Karpas-422 (cell line): ENCODE data around the gene VMO1. TPM values are rescaled to one million over a fixed set of nuclear protein-coding genes. Genes with fewer than 3 reads are reported as not detected.
A peak's percentile ranks its signal among the peaks of the same experiment; 100 is the strongest.

ENCODE experiments used
- DNase-seq: peaks from one replicate; pipeline ENCODE4 v3.0.0-alpha.2; 2015
- H2AFZ ChIP-seq: fragments of 200-600 bp; sonication (generic); 2 replicates; pipeline ENCODE4 v1.6.1; 2014; ENCODE audit warnings: antibody characterized with exemption, low read length, mixed read lengths
- H3K27ac ChIP-seq: fragments of 200-600 bp; sonication (generic); 2 replicates; pipeline ENCODE4 v1.5.1; 2014; ENCODE audit warnings: mild to moderate bottlenecking, low read length, moderate library complexity
- H3K27me3 ChIP-seq: fragments of 200-600 bp; sonication (generic); 2 replicates; pipeline ENCODE4 v1.6.1; 2014; ENCODE audit warnings: low read length, mixed read lengths
- H3K36me3 ChIP-seq: fragments of 200-600 bp; sonication (generic); 2 replicates; pipeline ENCODE4 v1.6.1; 2014; ENCODE audit warnings: low read length, mixed read lengths; ENCODE audit not compliant: insufficient read depth
- H3K4me1 ChIP-seq: fragments of 200-600 bp; sonication (generic); 2 replicates; pipeline ENCODE4 v1.6.1; 2014; ENCODE audit warnings: mild to moderate bottlenecking, low read length, mixed read lengths
- H3K4me2 ChIP-seq: fragments of 200-600 bp; sonication (generic); 2 replicates; pipeline ENCODE4 v1.6.1; 2014; ENCODE audit warnings: low read length, low read depth, mild to moderate bottlenecking; ENCODE audit not compliant: poor library complexity, severe bottlenecking
- H3K4me3 ChIP-seq: fragments of 200-600 bp; sonication (generic); 2 replicates; pipeline ENCODE4 v1.5.1; 2014; ENCODE audit warnings: mild to moderate bottlenecking, antibody characterized with exemption, low read length, mixed read lengths
- H3K79me2 ChIP-seq: fragments of 200-600 bp; sonication (generic); 2 replicates; pipeline ENCODE4 v1.6.1; 2014; ENCODE audit warnings: mild to moderate bottlenecking, low read length, mixed read lengths
- H3K9ac ChIP-seq: fragments of 200-600 bp; sonication (generic); 2 replicates; pipeline ENCODE4 v1.6.0; 2014; ENCODE audit warnings: low read length
- H3K9me2 ChIP-seq: fragments of 200-600 bp; sonication (generic), shearing (Covaris generic); replicated peaks from 2 replicates; pipeline ENCODE4 v1.6.0; 2014; ENCODE audit warnings: mild to moderate bottlenecking, low read length, moderate library complexity; ENCODE audit not compliant: insufficient read depth
- H3K9me3 ChIP-seq: fragments of 300-700, 200-600 bp; sonication (generic); 2 replicates; pipeline ENCODE4 v1.6.1; 2014; ENCODE audit warnings: low read length, mixed read lengths
- H4K20me1 ChIP-seq: fragments of 200-600 bp; sonication (generic); 2 replicates; pipeline ENCODE4 v1.6.1; 2014; ENCODE audit warnings: mild to moderate bottlenecking, antibody characterized with exemption, low read length, low read depth; ENCODE audit not compliant: insufficient read depth
- total RNA-seq: library from RNA; depleted of rRNA; stranded (reverse); fragments of >200 nt; shearing (Covaris generic); gene quantifications from 2 replicates; pipeline ENCODE4 v1.2.3, GENCODE V29; 2014; ENCODE audit warnings: low replicate concordance

Gene VMO1
- total RNA-seq, 1 experiment from 2014 or later: not detected

DNA sequence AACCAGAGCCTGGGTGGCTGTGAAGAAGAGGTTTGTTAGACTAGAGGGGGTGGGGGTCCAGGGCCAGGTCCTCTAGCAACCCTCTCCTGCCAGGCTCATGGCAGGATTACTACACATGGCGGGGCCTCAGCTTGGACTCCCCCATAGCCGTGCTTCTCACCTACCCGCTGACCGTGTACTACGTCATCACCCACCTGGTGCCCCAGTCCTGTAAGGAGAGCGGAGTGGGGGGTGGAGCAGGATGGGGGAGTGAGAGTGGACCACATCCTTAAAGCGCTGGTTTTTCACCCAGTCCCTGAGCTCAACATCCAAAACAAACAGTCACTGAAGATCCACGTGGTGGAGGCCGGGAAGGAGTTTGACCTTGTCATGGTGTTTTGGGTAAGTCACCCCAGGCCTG lies 42.3 kb downstream of the VMO1 start:
- H2AFZ ChIP-seq: no peak overlapping the region
- H3K27me3 ChIP-seq: peaks cover 4% of the 10 kb centered on the region; the same call in 1 of the 2 replicates
- no peak overlapping the region for H3K4me2 ChIP-seq

DNA sequence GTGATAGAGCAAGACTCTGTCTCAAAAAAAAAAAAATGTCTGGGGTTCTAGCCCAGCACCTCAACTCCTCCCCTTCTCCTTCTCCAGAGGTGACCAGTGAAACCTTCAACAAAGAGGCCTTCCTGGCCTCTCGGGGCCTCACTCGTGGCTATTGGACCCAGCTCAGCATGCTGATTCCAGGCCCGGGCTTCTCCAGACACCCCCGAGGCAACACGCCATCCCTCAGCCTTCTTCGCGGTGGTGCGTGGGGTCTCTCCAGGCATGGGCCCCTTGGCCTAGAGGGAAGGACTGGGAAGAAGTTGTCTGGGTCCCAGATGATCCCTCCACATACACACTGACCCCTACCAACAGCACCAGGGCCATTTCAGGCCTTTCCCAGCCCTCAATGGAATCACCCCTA lies 42.9 kb downstream of the VMO1 start:
- H3K9ac ChIP-seq: no peak overlapping the region
- no peak overlapping the region for H3K4me3 ChIP-seq
- H3K27me3 ChIP-seq: peaks cover 4% of the 10 kb centered on the region; the same call in 1 of the 2 replicates
- no peaks in the 10 kb centered on the region for H3K9me3 ChIP-seq
- no peak overlapping the region for H2AFZ ChIP-seq
- no peak overlapping the region for H3K4me2 ChIP-seq
- DNase-seq: no peak
- H4K20me1 ChIP-seq: no peaks in the 10 kb centered on the region
- no peaks in the 10 kb centered on the region for H3K79me2 ChIP-seq
- no peak overlapping the region for H3K27ac ChIP-seq
- H3K9me2 ChIP-seq: no peaks in the 10 kb centered on the region
- H3K4me1 ChIP-seq: peaks cover 14% of the 10 kb centered on the region
- H3K36me3 ChIP-seq: no peaks in the 10 kb centered on the region

More for the DNA sequence above, 42.3 kb downstream of the VMO1 start:
- Histone ChIP-seq H3K27ac (no peak overlapping the region), H3K4me3 (no peak overlapping the region), H3K4me1 (peaks cover 13% of the 10 kb centered on the region), H4K20me1 (no peaks in the 10 kb centered on the region), H3K9ac (no peak overlapping the region), H3K9me3 (no peaks in the 10 kb centered on the region), H3K36me3 (no peaks in the 10 kb centered on the region), H3K79me2 (no peaks in the 10 kb centered on the region), H3K9me2 (no peaks in the 10 kb centered on the region)
- DNase-seq: no peak

DNA sequence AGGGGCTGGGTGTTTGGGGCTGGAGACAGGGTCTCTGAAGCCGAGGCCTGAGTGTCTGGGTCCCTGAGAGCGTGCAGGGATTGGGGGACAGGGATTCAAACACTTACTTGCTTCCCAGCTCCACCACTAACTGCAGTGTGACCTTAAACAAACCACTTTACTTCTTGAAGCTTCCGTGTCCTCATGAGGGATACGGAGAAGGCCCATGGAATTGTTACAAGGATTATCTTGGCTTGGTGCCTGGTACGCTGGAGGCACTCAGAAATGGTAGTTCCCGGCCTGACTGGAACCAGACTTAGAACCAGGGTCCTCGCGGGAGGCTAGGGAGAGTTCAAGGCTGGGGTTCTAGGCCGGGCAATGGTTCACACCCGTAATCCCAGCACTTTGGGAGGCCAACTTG lies 43.5 kb downstream of the VMO1 start:
- DNase-seq: no peak
- Histone ChIP-seq H3K9ac (no peak overlapping the region), H3K27me3 (peaks cover 4% of the 10 kb centered on the region; the same call in 1 of the 2 replicates), H4K20me1 (no peaks in the 10 kb centered on the region), H3K9me3 (no peaks in the 10 kb centered on the region), H3K27ac (no peak overlapping the region), H2AFZ (no peak overlapping the region), H3K4me2 (no peak overlapping the region), H3K36me3 (no peaks in the 10 kb centered on the region), H3K79me2 (no peaks in the 10 kb centered on the region), H3K9me2 (no peaks in the 10 kb centered on the region), H3K4me1 (peaks cover 14% of the 10 kb centered on the region), H3K4me3 (no peak overlapping the region)

- Histone ChIP-seq H2AFZ (no peak overlapping the region), H3K79me2 (no peaks in the 10 kb centered on the region), H3K27me3 (peaks cover 4% of the 10 kb centered on the region; the same call in 1 of the 2 replicates), H3K36me3 (no peaks in the 10 kb centered on the region), H3K4me3 (no peak overlapping the region), H3K9me3 (no peaks in the 10 kb centered on the region), H3K4me2 (no peak overlapping the region), H4K20me1 (no peaks in the 10 kb centered on the region), H3K9me2 (no peaks in the 10 kb centered on the region), H3K27ac (no peak overlapping the region), H3K9ac (no peak overlapping the region), H3K4me1 (peaks cover 14% of the 10 kb centered on the region)
- no peak for DNase-seq
Observed at GRCh38 chr17:4742133-4742532, 44.0 kb downstream of the VMO1 start.

GRCh38 chr17:4741544-4741943 lies 44.6 kb downstream of the VMO1 start:
- no peaks in the 10 kb centered on the region for H3K9me3 ChIP-seq
- H3K79me2 ChIP-seq: no peaks in the 10 kb centered on the region
- no peak overlapping the region for H2AFZ ChIP-seq
- no peak for DNase-seq
- H3K36me3 ChIP-seq: no peaks in the 10 kb centered on the region
- H3K4me1 ChIP-seq: peaks cover 14% of the 10 kb centered on the region
- H3K27ac ChIP-seq: no peak overlapping the region
- no peaks in the 10 kb centered on the region for H4K20me1 ChIP-seq
- H3K9me2 ChIP-seq: no peaks in the 10 kb centered on the region
- H3K4me2 ChIP-seq: no peak overlapping the region
- no peak overlapping the region for H3K9ac ChIP-seq
- peaks cover 4% of the 10 kb centered on the region; the same call in 1 of the 2 replicates for H3K27me3 ChIP-seq
- H3K4me3 ChIP-seq: no peak overlapping the region

- Histone ChIP-seq H3K79me2 (no peaks in the 10 kb centered on the region), H3K4me2 (no peak overlapping the region), H3K27me3 (peaks cover 4% of the 10 kb centered on the region; the same call in 1 of the 2 replicates), H3K4me3 (no peak overlapping the region; the same call in 1 of the 2 replicates), H2AFZ (no peak overlapping the region), H4K20me1 (no peaks in the 10 kb centered on the region), H3K4me1 (peaks cover 14% of the 10 kb centered on the region), H3K27ac (no peak overlapping the region), H3K36me3 (no peaks in the 10 kb centered on the region), H3K9me3 (no peaks in the 10 kb centered on the region), H3K9ac (no peak overlapping the region), H3K9me2 (no peaks in the 10 kb centered on the region)
- no peak for DNase-seq
Observed at GRCh38 chr17:4740584-4740983, 45.6 kb downstream of the VMO1 start.

DNA sequence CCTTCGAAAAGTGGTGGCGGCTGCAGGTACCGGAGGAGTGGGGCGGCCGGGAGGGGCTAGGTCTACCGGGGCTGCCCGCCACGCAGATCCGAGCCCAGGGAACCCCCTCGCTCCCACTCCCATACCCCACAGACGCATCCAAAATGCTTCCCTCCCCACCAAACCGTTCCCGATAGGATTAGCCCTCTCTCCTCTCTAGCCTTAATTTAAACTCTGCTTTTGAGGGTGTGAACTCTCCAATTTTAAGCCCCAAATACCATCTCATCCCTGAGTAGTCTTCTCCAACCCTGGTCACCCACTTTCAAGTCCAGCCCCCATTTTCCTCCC lies 46.2 kb downstream of the VMO1 start:
- H2AFZ ChIP-seq: peak overlapping the region; percentile 98; the same call in 1 of the 2 replicates
- peak overlapping the region; percentile 74; the same call in 1 of the 2 replicates for H3K4me3 ChIP-seq
- no peak for DNase-seq
- H4K20me1 ChIP-seq: no peaks in the 10 kb centered on the region
- H3K27me3 ChIP-seq: peaks cover 4% of the 10 kb centered on the region; the same call in 1 of the 2 replicates
- no peaks in the 10 kb centered on the region for H3K79me2 ChIP-seq
- no peaks in the 10 kb centered on the region for H3K9me3 ChIP-seq
- peak overlapping the region; percentile 69 for H3K9ac ChIP-seq
- no peak overlapping the region for H3K27ac ChIP-seq
- H3K4me2 ChIP-seq: peak overlapping the region; percentile 95
- H3K9me2 ChIP-seq: no peaks in the 10 kb centered on the region
- no peaks in the 10 kb centered on the region for H3K36me3 ChIP-seq
- H3K4me1 ChIP-seq: peaks cover 14% of the 10 kb centered on the region

DNA sequence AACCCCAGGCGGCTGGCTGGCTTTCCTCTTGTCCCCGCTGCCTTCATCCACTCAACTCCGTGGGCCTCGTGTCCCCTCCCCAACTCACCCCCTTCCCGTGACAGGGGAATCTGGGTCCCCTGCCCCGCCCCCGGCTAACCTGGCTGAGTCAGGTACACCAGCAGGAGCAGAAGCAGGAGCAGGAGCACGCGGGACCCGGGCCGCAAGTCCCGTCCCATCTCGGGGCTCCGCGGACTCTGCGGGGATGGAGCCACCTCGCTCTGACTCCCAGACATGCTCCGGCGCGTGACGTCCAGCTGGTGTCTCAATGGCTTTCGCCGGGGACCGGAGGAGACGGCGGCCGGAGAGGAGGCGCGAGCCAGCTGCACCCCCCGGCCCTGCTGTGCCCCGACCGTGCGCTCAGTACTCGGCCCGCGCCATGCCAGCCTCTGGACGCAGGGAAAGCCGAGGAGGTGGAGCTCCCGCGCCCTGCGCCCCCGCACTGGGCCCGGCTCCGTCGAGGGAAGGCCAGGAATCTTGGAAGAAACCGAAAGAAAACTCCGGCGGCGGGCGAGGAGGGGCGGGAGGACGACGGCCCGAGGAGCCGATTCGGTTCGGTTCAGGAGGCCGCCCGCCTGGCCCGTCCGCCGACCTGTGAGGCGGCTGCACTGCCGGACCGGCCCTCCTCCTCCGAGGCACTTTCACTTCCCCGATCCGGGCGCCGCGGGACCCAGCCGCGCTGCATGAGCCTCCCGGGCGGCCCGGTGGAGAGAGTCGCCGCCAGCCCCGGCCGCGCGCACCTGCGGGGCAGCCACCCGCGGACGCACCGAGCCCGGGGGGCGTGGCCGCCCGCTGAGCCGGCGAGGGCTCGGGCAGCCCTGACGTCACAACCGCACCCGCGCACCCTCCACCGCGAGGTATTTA lies 46.8 kb downstream of the VMO1 start, which contains the start of the genes CXCL16 and ZMYND15:
Gene CXCL16, minus strand, starts transcription at position 807 of the 903 bp plus-strand sequence. Its CDS starts 589 bp downstream, at position 218.
Gene ZMYND15, plus strand, starts transcription at position 712 of the 903 bp plus-strand sequence. CDS start 716 bp downstream, outside the sequence.
- DNase-seq: peak; percentile 79
- Histone ChIP-seq H2AFZ (peak within 1 kb of the TSS; percentile 98), H3K27me3 (peaks cover 4% of the 10 kb centered on the region; the same call in 1 of the 2 replicates)

More for the DNA sequence above, 46.8 kb downstream of the VMO1 start, which contains the start of the genes CXCL16 and ZMYND15:
- peak within 1 kb of the TSS; percentile 69 for H3K9ac ChIP-seq
- peaks cover 14% of the 10 kb centered on the region for H3K4me1 ChIP-seq
- peak within 1 kb of the TSS; percentile 95 for H3K4me2 ChIP-seq
- peak within 1 kb of the TSS; percentile 74 for H3K4me3 ChIP-seq
- no peaks in the 10 kb centered on the region for H3K9me3 ChIP-seq
- no peak within 1 kb of the TSS for H3K27ac ChIP-seq
- H3K9me2 ChIP-seq: no peaks in the 10 kb centered on the region
- H4K20me1 ChIP-seq: no peaks in the 10 kb centered on the region
- H3K79me2 ChIP-seq: no peaks in the 10 kb centered on the region
- no peaks in the 10 kb centered on the region for H3K36me3 ChIP-seq
